Measurements from ENCODE around the gene SLC25A24.

Gene SLC25A24

GRCh38 chr1:108096089-108096488 is 104.1 kb downstream of the SLC25A24 start:
- DNase-seq, result no peak

GRCh38 chr1:108089477-108089876 is 110.7 kb downstream of the SLC25A24 start:
- DNase-seq, result no peak

- DNase-seq, result no peak
These were observed 114.5 kb downstream of the SLC25A24 start for GRCh38 chr1:108085628-108086027.

- DNase-seq, result no peak
These were observed 115.2 kb downstream of the SLC25A24 start for GRCh38 chr1:108084866-108085477.
